Activated T-cell treated with anti-CD3 and anti-CD28 coated beads for 24 hours (primary cell): Measurements from ENCODE around the gene MKRN1.
"Not testable (repeated sequence)": the region's sequence is repeated elsewhere in the genome, so short reads cannot be mapped to it uniquely, and the experiment has no call there.

Source experiments
- DNase-seq: peaks from one replicate; pipeline ENCODE4 v3.0.0-alpha.2; 2020; ENCODE audit warnings: low read depth

MKRN1 gene

GRCh38 chr7:140484951-140485499 is 5.7 kb upstream of the MKRN1 start:
- no peak for DNase-seq

DNA sequence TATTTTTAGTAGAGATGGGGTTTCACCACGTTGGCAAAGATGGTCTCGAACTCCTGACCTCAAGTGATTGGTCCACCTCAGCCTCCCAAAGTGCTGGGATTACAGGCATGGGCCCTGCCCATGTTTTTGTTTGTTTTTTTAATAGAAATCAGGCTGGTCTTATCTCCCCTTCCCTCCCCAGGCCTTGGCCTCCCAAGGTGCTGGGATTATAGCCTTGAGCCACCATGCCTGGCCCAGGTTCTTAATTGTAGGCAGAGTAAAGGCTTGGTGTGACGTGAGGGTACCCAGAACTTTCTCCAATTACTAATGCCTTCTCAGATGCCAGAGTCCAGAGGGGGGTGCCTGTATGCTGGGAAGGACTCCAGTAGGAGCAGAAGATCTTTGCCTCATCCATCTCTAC is 5.2 kb upstream of the MKRN1 start:
- no peak for DNase-seq

GRCh38 chr7:140479739-140480084 is 407 bp upstream of the MKRN1 start:
- DNase-seq: no peak

- peak; percentile 18 for DNase-seq
Measured at GRCh38 chr7:140478246-140479061, 851 bp downstream of the MKRN1 start.

DNA sequence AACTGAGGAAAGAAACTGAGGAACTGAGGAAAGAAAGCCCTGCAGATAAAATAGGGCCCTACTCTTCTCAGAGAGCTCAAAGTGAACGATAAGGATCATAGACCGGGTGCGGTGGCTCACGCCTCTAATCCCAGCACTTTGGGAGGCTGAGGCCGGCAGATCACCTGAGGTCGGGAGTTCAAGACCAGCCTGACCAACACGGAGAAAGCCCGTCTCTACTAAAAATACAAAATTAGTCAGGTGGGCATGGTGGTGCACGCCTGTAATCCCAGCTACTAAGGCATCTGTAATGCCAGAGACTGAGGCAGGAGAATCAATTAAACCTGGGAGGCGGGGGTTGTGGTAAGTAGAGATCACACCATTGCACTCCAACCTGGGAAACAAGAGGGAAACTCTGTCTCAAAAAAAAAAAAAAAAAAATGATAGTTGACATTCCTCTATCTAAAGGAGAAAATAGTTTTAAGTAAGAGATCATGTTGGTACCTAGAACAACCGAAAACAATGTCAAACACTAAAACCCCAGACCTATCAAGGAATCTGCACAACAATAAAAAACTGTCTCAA is 2.5 kb downstream of the MKRN1 start:
- DNase-seq: no peak

GRCh38 chr7:140475747-140476333 is 3.5 kb downstream of the MKRN1 start:
- DNase-seq: no peak

DNA sequence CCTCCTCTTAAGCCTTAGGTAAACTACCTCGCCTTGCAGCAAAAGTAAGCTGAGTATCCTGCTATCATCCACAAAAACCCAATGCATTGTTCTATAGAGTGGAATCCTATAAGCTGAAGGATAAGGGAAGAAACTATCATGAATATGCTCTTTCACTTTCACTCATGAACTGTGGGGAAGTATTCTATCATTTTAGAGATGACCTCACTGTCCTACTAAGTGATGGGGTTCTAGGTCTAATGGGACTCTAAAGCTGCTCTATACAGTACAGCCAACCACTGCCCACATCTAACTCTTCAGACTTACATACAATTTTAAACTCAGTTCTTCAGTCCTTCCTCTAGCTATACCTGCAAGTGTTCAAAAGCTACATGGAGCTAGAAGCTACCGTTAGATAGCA is 16.2 kb downstream of the MKRN1 start:
- no peak for DNase-seq

DNA sequence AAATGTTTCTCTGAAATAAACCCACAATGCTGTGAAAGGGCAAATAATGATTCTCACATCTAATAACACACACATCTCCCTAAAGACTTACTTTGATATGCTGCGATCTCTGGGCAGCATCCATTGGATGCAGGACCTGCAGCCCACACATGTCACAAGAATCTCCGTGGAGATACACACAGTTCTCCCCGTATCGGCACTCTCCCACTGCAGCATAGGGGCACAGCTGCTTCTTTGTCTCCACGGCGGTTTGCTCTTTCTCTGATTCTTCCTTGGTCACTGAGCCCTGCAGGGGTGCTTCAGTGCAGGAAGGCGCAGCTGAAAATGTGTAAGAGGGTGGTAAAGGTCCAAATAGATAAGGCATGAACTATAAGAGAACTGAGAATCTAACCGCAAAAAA is 20.4 kb downstream of the MKRN1 start:
- no peak for DNase-seq

GRCh38 chr7:140458201-140458600 is 21.1 kb downstream of the MKRN1 start:
- DNase-seq: no peak

DNA sequence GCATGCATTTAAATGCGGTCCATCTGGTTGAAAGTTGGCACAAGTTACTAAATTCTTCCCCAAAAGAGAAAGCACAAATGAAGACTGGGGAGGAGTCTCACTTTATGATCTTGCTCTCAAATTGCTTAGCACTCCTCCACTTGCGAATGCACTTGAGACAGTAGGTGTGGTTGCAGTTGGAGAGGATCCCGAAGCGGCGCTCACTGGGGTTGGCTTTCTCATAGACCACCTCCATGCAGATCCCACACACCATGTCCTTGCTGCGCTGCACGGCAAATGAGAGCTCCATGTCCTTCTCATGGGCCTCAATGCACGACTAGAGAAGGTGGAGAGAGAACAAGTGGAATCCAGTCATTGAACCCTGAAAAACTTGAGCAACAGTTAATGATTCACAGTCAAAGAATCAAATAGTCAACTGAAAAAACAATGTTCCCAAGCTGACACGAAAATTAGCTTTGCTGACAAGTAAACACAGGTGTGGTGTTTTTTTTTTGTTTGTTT is 22.7 kb downstream of the MKRN1 start:
- DNase-seq: no peak

DNA sequence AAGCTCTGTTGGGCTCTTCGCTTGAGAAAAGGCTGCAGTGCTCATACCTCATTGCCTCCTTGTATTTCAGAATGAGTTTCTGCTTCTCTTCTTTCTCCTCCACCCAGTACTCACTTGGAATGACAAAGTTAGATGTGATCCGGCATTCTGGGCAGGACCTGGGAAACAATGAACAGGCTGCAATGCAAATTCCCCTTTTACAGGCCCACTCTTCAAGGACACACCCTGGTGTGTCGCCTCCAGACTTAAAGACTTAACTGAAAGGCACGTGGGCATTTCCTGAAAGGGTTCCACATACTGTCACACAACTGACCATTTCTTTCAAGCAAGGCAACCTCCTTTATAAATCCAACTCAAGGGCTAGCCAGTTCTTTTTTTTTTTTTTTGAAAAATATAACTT is 23.6 kb downstream of the MKRN1 start:
- no peak for DNase-seq

DNA sequence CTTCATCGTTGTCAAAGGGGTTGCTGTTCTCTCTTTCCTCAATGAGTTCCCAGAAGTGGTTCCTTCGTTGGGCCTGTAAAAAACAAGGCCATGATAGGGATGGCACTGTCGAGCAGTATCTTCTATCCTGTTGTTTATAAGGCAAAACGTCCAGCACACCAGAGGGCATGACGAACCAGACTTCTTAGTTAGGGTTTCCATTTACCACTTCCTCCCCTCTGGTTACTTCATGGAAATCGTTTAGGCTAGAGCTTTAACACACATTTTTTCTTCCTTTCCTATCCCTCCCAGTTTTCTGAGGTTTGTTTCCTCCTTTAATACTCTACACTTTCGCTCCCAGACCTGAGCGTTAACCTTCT is 24.7 kb downstream of the MKRN1 start:
- no peak for DNase-seq

- DNase-seq: not testable (repeated sequence)
Measured at GRCh38 chr7:140453785-140454656, 25.3 kb downstream of the MKRN1 start.

DNA sequence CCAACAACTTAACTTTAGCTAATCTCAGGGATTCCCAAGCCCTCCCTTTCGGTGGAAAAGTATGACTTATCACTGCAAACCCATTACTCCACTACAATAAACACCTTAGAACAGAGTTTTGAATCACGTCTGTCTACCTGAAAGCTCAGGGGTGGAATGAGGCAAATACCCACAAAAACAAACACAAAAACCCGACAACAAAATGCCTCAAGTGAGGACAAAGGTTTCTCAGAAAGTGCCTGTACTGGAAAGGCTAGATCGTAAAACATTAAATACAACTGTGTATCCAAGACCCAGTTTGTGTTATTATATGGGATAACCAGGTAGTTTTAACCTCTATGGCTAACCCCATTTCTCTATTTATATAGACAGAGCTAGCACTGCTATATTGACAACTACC is 26.0 kb downstream of the MKRN1 start:
- DNase-seq: no peak

DNA sequence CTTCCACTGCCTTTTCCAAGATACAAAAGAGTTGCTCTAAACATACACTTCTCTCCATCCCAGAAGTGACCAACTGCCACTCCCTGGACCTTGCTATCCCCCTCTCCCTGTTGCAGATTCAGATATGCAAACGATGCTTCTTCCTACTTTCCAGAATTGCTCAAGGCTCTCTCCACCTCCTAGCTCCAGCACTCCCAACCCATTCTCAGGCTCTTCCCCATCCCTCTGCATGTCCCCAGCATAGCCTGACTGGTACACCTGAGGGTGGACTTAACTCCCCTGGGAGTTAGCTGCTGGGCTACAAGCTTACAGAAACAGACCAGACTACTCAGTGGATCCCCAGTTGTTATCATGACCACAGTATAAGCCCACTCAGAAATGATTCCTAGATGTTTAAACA is 27.6 kb downstream of the MKRN1 start:
- no peak for DNase-seq

GRCh38 chr7:140448781-140449480 is 30.4 kb downstream of the MKRN1 start:
- DNase-seq: no peak

DNA sequence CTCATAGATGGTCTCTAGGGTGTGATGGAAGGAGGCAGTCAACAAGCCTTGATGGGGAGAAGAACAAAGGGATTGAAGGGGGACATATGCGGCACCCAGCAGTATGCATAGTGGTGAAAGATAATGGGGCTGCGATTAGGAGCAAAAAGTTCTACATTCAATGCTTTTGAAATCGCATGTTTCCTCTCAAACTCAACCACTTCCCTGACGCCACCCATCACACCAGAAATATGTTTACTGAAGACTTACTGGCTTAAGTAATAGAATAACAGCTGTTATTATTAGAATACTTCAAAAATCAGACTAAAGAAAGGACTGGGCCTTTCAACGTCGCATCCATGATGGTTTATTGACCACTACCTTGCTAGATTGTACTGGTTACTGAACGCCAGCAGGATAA is 31.5 kb downstream of the MKRN1 start:
- no peak for DNase-seq

GRCh38 chr7:140446467-140446866 is 32.8 kb downstream of the MKRN1 start:
- no peak for DNase-seq

DNA sequence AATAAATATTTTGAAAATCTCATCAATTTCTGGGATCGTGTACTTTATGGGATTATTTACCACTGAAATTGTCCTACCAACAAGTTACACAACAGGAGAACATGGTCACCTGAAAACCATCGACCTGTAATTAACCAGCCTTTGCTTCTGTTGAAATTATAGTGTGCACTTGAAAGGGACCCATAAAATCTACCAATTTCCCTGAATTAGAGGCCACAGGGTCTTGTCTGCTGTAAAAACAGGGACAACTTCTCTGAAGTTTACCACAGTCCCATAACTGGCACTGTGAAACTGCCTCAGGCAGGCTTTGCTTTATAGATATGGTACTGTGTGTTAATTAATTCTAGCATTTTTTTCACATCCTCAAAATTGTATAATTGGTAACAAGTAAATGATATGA is 37.8 kb downstream of the MKRN1 start:
- no peak for DNase-seq

DNA sequence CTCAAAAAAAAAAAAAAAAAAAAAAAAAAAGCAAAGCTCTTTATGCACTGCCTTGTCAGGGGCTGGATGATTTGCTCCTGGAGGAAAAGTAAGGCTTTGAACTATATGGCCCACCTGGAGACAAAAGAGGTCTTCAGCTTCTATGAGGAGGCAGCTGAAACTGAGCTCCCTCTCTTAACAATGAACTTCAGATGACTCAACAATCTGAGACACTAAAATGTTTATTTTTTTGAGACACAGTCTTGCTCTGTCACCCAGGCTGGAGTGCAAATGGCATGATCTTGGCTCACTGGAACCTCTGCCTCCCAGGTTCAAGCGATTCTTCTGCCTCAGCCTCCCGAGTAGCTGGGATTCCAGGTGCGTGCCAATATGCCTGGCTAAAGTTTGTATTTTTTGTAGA is 38.7 kb downstream of the MKRN1 start:
- DNase-seq: no peak

GRCh38 chr7:140439359-140439758 is 39.9 kb downstream of the MKRN1 start:
- no peak for DNase-seq
